ENCODE results near the gene PIEZO2.
"Not testable (repeated sequence)": the region's sequence is repeated elsewhere in the genome, so short reads cannot be mapped to it uniquely, and the experiment has no call there.

The PIEZO2 gene

GRCh38 chr18:10661317-10661716 lies 488.1 kb downstream of the PIEZO2 start:
- Histone ChIP-seq H3K27ac (ENCODE audit: low read depth, low read length) (no peak overlapping the region), H3K9ac (ENCODE audit: low read length) (no peak overlapping the region), H3K36me3 (ENCODE audit: control insufficient read depth, insufficient read depth, low read length) (no peaks in the 10 kb centered on the region), H3K4me3 (ENCODE audit: low read length) (no peak overlapping the region), H3K4me1 (ENCODE audit: control insufficient read depth, insufficient read depth, low read length) (no peaks in the 10 kb centered on the region), H3K27me3 (ENCODE audit: control insufficient read depth, insufficient read depth, low read length) (no peaks in the 10 kb centered on the region)

DNA sequence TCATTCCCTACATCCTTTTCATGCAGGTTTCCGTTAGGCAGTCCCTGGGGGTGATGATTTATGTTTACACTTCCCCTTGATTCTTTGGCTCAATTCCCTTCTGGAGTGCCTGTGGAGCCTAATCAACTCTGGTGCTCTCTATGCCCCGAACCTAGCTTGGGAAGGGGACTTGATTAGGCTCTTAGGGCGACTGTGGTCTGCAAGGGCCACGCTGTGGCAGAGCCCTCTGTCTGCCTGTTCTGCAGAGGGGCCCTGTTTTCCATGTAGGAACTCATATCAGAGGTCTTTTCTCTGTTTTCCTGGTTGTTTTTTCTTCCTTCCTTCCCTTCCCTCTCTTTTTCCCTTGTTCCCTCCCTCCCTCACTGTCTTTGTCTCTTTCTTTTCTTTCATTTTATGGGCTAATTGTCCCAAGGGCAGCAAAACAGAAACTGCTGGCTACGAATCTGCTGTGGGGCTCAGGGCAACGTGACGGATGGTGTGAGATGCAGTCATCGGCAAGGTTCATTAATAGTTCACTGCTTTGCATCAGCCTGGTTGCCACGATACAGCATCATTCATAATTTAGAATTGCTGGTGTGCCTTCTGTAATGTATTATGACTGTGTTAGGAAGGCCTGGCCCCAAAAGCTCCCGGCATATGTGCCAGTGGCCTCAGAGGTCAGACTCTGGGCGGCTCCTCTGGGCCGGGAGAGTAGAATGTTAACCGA lies 489.0 kb downstream of the PIEZO2 start:
- no peaks in the 10 kb centered on the region for H3K36me3 ChIP-seq (ENCODE audit: control insufficient read depth, insufficient read depth, low read length)
- H3K27me3 ChIP-seq (ENCODE audit: control insufficient read depth, insufficient read depth, low read length) = no peaks in the 10 kb centered on the region
- H3K9ac ChIP-seq (ENCODE audit: low read length) = no peak overlapping the region
- no peak overlapping the region for H3K27ac ChIP-seq (ENCODE audit: low read depth, low read length)
- H3K4me3 ChIP-seq (ENCODE audit: low read length) = no peak overlapping the region
- no peaks in the 10 kb centered on the region for H3K4me1 ChIP-seq (ENCODE audit: control insufficient read depth, insufficient read depth, low read length)

- no peaks in the 10 kb centered on the region for H3K36me3 ChIP-seq (ENCODE audit: control insufficient read depth, insufficient read depth, low read length)
- H3K4me3 ChIP-seq (ENCODE audit: low read length) = no peak overlapping the region
- no peak overlapping the region for H3K27ac ChIP-seq (ENCODE audit: low read depth, low read length)
- H3K27me3 ChIP-seq (ENCODE audit: control insufficient read depth, insufficient read depth, low read length) = no peaks in the 10 kb centered on the region
- no peaks in the 10 kb centered on the region for H3K4me1 ChIP-seq (ENCODE audit: control insufficient read depth, insufficient read depth, low read length)
- no peak overlapping the region for H3K9ac ChIP-seq (ENCODE audit: low read length)
These were observed 489.8 kb downstream of the PIEZO2 start for GRCh38 chr18:10659594-10659993.

- Histone ChIP-seq H3K4me1 (ENCODE audit: control insufficient read depth, insufficient read depth, low read length) (no peaks in the 10 kb centered on the region), H3K36me3 (ENCODE audit: control insufficient read depth, insufficient read depth, low read length) (no peaks in the 10 kb centered on the region), H3K4me3 (ENCODE audit: low read length) (no peak overlapping the region), H3K9ac (ENCODE audit: low read length) (no peak overlapping the region), H3K27ac (ENCODE audit: low read depth, low read length) (no peak overlapping the region), H3K27me3 (ENCODE audit: control insufficient read depth, insufficient read depth, low read length) (no peaks in the 10 kb centered on the region)
These were observed 490.4 kb downstream of the PIEZO2 start for GRCh38 chr18:10659000-10659399.

DNA sequence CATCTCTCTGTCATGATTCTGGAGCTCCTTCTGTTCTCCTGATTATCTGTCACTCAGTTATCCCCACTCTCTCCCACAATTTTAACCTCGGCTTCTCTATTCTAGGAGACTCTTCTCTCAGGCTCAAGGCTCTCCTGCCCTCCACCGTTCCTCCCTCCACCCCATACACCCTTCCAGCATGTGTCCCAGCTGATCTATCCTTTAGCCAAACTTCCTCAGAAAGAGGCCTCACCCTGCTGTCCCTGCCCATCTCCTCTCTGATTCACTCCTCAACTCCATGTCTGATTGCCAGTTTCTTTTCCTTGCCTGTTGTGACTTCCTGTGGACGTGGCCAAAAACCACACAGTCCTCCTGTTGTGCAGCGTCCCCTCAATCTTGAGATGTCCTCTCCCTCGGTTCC lies 505.4 kb downstream of the PIEZO2 start:
- not testable (repeated sequence) for H3K27ac ChIP-seq (ENCODE audit: low read depth, low read length); H3K4me1 ChIP-seq (ENCODE audit: control insufficient read depth, insufficient read depth, low read length); H3K4me3 ChIP-seq (ENCODE audit: low read length); H3K27me3 ChIP-seq (ENCODE audit: control insufficient read depth, insufficient read depth, low read length); H3K36me3 ChIP-seq (ENCODE audit: control insufficient read depth, insufficient read depth, low read length); H3K9ac ChIP-seq (ENCODE audit: low read length)

GRCh38 chr18:10642915-10643524 lies 506.3 kb downstream of the PIEZO2 start:
- not testable (repeated sequence) for H3K27ac ChIP-seq (ENCODE audit: low read depth, low read length); H3K4me1 ChIP-seq (ENCODE audit: control insufficient read depth, insufficient read depth, low read length); H3K4me3 ChIP-seq (ENCODE audit: low read length); H3K9ac ChIP-seq (ENCODE audit: low read length); H3K27me3 ChIP-seq (ENCODE audit: control insufficient read depth, insufficient read depth, low read length); H3K36me3 ChIP-seq (ENCODE audit: control insufficient read depth, insufficient read depth, low read length)

- not testable (repeated sequence) for H3K4me1 ChIP-seq (ENCODE audit: control insufficient read depth, insufficient read depth, low read length); H3K27ac ChIP-seq (ENCODE audit: low read depth, low read length); H3K27me3 ChIP-seq (ENCODE audit: control insufficient read depth, insufficient read depth, low read length); H3K4me3 ChIP-seq (ENCODE audit: low read length); H3K9ac ChIP-seq (ENCODE audit: low read length); H3K36me3 ChIP-seq (ENCODE audit: control insufficient read depth, insufficient read depth, low read length)
These were observed 510.9 kb downstream of the PIEZO2 start for GRCh38 chr18:10638539-10638885.

DNA sequence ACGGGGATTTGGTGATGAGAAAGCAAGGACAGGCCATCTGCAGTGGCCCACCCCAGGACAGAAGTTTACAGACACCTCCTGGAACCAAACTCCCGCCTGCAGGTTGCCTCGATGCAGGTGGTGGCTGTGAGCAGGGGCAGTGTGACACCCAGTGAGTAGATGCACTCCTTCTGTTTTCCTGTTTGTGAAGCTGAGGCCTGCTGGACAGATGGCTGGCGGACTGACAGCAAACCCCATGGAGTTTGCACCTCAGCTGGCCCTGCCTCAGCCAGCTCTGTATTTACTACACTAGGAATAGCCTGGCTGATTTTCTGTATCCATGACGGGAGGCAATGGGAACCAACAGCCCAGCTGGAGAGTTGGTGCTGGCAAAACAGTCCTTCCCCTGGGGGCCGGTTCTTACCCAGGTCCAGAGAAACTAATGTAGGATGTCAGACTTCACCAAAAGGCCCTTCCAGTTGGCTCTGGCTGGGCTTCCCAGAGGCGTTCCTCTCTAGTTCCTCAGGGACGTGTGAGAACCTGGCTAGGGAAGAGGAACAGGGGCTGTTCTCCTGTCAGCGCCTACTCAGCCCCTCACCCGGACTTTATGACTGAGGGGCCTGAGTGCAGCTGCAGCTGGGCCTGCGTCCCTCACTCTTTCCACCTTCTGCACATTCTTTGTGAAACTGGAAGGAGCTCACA lies 511.4 kb downstream of the PIEZO2 start:
- not testable (repeated sequence) for H3K27me3 ChIP-seq (ENCODE audit: control insufficient read depth, insufficient read depth, low read length); H3K4me3 ChIP-seq (ENCODE audit: low read length); H3K36me3 ChIP-seq (ENCODE audit: control insufficient read depth, insufficient read depth, low read length); H3K27ac ChIP-seq (ENCODE audit: low read depth, low read length); H3K4me1 ChIP-seq (ENCODE audit: control insufficient read depth, insufficient read depth, low read length); H3K9ac ChIP-seq (ENCODE audit: low read length)

DNA sequence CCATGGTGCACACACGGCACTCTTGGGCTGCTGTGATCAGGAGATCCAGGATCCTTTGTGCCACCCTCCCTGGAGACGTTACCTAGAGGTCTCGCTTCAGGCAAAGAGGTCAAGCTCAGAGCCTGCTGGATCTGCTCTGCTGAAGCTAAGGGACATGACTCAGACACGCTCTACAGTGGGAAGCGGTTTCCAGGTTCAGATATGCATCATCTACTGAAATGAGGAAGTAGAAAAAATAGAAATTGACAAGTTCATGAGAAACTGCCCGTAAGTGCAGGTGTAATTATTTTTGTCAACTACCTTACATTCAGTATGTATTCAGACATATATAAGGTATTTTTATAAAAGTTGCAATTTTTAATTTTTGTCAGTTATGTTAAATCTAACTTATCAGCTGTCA lies 520.3 kb downstream of the PIEZO2 start:
- not testable (repeated sequence) for H3K4me3 ChIP-seq (ENCODE audit: low read length); H3K27ac ChIP-seq (ENCODE audit: low read depth, low read length); H3K36me3 ChIP-seq (ENCODE audit: control insufficient read depth, insufficient read depth, low read length); H3K9ac ChIP-seq (ENCODE audit: low read length); H3K27me3 ChIP-seq (ENCODE audit: control insufficient read depth, insufficient read depth, low read length); H3K4me1 ChIP-seq (ENCODE audit: control insufficient read depth, insufficient read depth, low read length)

GRCh38 chr18:10626606-10627213 lies 522.7 kb downstream of the PIEZO2 start:
- not testable (repeated sequence) for H3K36me3 ChIP-seq (ENCODE audit: control insufficient read depth, insufficient read depth, low read length); H3K9ac ChIP-seq (ENCODE audit: low read length); H3K27ac ChIP-seq (ENCODE audit: low read depth, low read length); H3K4me3 ChIP-seq (ENCODE audit: low read length); H3K4me1 ChIP-seq (ENCODE audit: control insufficient read depth, insufficient read depth, low read length); H3K27me3 ChIP-seq (ENCODE audit: control insufficient read depth, insufficient read depth, low read length)

GRCh38 chr18:10623606-10624005 lies 525.8 kb downstream of the PIEZO2 start:
- not testable (repeated sequence) for H3K4me1 ChIP-seq (ENCODE audit: control insufficient read depth, insufficient read depth, low read length); H3K9ac ChIP-seq (ENCODE audit: low read length); H3K36me3 ChIP-seq (ENCODE audit: control insufficient read depth, insufficient read depth, low read length); H3K4me3 ChIP-seq (ENCODE audit: low read length); H3K27ac ChIP-seq (ENCODE audit: low read depth, low read length); H3K27me3 ChIP-seq (ENCODE audit: control insufficient read depth, insufficient read depth, low read length)

- not testable (repeated sequence) for H3K4me1 ChIP-seq (ENCODE audit: control insufficient read depth, insufficient read depth, low read length); H3K36me3 ChIP-seq (ENCODE audit: control insufficient read depth, insufficient read depth, low read length); H3K9ac ChIP-seq (ENCODE audit: low read length); H3K27me3 ChIP-seq (ENCODE audit: control insufficient read depth, insufficient read depth, low read length); H3K4me3 ChIP-seq (ENCODE audit: low read length); H3K27ac ChIP-seq (ENCODE audit: low read depth, low read length)
These were observed 526.4 kb downstream of the PIEZO2 start for GRCh38 chr18:10622982-10623381.

All from rectal smooth muscle tissue (tissue), 1 donor.